Omental fat pad (tissue), 4 donors: ENCODE results near the gene MDH1B. TPM values are rescaled to one million over a fixed set of nuclear protein-coding genes. Genes with fewer than 3 reads are reported as not detected.

Source experiments
- ATAC-seq: fragments of 150-250 bp; one replicate; pipeline ENCODE4 v1.9.1; 2016; ENCODE audit warnings: mild to moderate bottlenecking, moderate library complexity; ENCODE audit not compliant: low FRiP score
- DNase-seq: peaks from one replicate; pipeline ENCODE4 v3.0.0-alpha.2; 2019; ENCODE audit warnings: low spot score
- total RNA-seq, 4 donors: library from RNA; depleted of rRNA; stranded (reverse); fragments of >200 nt; gene quantifications; one replicate each; pipeline ENCODE4 v1.1.0, GENCODE V29; 2016
- TF ChIP-seq, protein P1 (sequence below), 3 donors: fragments of 450-650 bp; IDR thresholded peaks; one replicate each; pipeline ENCODE4 v1.5.1; 2016 to 2017; ENCODE audit warnings: antibody characterized with exemption in 3 of 3, mild to moderate bottlenecking in 3 of 3, moderate library complexity in 2 of 3

The MDH1B gene
- total RNA-seq, 4 donors from 2014 or later = 0.63 to 3.3 (median 1.2) TPM; not detected in 1

DNA sequence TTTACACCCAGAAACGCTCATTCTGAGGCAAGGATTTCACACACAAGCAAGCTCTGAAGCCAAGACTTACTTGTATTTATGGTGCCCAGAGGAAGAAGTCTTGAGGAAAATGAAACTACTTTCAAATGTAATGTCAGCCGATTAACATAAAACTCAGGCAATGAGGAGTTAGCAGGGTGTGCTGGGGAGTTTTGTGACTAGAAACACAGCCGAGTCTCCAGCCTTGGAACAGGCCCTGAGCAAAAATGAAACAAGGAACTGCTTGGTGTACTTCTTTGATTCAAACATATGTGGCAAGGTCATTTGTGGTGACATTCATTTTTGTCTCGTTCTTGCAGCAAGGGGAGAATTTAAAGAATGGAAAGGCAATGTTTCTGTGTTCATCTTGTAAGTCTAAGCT, 51.4 kb downstream of the MDH1B start:
- TF ChIP-seq, protein P1, sequence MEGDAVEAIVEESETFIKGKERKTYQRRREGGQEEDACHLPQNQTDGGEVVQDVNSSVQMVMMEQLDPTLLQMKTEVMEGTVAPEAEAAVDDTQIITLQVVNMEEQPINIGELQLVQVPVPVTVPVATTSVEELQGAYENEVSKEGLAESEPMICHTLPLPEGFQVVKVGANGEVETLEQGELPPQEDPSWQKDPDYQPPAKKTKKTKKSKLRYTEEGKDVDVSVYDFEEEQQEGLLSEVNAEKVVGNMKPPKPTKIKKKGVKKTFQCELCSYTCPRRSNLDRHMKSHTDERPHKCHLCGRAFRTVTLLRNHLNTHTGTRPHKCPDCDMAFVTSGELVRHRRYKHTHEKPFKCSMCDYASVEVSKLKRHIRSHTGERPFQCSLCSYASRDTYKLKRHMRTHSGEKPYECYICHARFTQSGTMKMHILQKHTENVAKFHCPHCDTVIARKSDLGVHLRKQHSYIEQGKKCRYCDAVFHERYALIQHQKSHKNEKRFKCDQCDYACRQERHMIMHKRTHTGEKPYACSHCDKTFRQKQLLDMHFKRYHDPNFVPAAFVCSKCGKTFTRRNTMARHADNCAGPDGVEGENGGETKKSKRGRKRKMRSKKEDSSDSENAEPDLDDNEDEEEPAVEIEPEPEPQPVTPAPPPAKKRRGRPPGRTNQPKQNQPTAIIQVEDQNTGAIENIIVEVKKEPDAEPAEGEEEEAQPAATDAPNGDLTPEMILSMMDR (IDR thresholded peaks at IDR 0.05) = no peak
- ATAC-seq (no peak), DNase-seq (no peak)

DNA sequence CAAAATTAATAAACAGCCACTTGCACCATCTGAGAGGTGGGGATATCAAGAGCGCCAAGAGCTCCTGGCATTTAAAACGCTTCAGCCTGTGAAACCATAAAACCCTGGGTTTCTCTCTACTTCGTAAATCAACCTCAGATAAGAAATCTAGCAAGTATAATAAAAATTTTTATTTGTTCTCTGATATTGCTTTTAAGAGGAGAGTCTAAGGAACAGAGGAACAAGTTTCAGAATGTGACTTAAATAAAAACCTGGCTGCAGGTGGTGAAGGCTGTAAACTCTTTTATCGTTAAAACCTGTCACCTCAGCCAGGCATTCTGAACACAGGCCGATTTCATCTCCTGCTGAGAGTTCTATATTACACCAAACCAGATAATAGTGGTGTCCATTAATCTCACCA, 56.8 kb downstream of the MDH1B start:
- ATAC-seq (no peak), DNase-seq (no peak)
- TF ChIP-seq, protein P1 (IDR thresholded peaks at IDR 0.05) = no peak

DNA sequence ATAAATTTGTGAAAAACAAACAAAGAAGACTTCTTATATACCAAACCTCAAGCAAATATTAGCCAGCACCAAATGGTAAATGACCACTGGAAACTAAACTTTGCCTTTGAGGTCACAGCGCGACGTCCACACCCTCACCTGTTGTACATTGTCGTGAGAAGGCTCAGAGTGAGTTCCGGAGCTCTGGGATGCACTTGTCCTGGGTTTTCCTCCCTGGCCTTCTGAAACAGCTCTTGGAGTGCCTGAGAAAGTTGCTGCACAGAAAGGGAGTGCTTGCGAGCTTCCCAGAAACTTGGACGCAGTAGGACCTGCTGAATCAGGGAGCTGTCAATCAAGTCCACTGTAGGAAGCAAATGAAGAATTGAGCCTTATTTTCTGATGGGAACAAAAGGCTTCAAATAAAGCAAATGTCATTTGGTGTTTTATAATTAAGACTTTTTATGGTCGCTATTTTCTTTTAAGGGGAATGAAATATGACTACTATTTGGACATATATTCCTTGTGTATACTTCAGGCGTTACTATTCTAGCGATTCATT, 57.9 kb downstream of the MDH1B start:
- DNase-seq (no peak), ATAC-seq (no peak)
- TF ChIP-seq, protein P1 (IDR thresholded peaks at IDR 0.05) = no peak

DNA sequence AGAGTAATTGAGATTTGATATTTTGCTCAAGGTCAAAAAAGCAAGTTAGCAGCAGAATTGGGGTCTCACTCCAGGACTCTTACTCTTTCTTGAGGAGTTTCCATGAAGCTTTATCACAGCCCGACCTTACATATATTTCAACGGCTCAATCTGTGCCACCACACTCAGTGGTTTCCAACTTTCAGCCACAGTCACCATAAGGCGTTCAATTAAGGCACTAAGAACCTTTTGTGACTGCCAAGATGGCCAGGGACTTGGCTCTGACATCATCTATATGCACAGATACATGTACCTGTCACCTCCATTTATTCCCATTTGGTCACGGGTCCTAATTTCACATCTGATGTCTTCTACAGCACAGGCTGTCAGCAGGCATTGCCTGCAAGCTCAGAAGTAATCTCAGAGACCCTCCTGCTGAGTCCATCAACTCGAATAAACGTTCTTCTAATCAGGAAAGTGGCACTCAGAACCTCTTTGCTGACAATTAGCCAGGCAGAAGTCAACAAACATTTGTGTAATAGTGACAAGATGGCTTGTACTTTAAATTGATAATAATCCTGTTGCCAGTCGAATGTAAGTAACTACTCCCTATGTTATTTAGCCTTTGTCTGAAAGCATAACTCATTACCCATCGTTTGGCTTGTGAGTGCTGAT, 63.0 kb downstream of the MDH1B start:
- no peak for ATAC-seq
- DNase-seq = no peak
- TF ChIP-seq, protein P1 (IDR thresholded peaks at IDR 0.05) = no peak

DNA sequence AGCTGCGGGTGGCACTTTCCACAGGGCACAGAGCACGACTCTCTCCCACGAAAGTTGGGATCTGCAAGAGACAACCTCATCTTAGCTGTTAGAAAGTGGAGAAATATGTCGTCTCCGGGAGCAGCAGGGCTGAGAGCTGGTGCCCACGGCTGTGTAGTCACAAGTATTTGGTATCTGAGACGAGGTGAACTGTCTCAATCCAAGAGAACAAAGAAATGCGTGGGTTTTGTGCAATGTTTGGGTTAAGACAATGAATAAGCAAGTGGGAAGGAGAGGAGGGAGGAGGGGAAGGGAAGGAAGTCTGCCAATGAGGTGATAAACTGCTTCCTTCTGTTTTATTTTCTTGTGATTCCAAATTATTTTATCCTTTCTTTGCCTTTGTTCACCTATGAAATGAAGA, 65.0 kb downstream of the MDH1B start:
- ATAC-seq = no peak

DNA sequence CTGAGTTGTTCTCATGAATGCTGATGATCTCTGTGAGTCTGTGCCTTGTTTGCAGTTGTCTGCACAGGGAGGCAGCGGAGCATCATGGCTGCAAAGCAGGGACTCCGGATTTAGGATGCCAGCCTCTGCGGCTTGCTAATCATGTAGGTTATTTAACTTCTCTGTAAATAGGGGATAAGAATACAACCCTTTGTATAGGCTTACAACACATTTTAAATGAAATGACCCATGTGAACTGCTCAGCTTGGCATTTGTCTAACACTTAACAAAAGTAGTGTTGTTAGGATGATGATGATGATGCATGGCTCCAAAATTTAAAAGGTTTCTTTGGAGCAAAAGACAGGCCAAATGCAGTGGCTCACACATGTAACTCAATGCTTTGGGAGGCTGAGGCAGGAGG, 66.3 kb downstream of the MDH1B start:
- ATAC-seq = no peak
- TF ChIP-seq, protein P1 (IDR thresholded peaks at IDR 0.05) = no peak
- DNase-seq = no peak

More for the DNA sequence above, 65.0 kb downstream of the MDH1B start:
- TF ChIP-seq, protein P1 (IDR thresholded peaks at IDR 0.05) = no peak
- no peak for DNase-seq

DNA sequence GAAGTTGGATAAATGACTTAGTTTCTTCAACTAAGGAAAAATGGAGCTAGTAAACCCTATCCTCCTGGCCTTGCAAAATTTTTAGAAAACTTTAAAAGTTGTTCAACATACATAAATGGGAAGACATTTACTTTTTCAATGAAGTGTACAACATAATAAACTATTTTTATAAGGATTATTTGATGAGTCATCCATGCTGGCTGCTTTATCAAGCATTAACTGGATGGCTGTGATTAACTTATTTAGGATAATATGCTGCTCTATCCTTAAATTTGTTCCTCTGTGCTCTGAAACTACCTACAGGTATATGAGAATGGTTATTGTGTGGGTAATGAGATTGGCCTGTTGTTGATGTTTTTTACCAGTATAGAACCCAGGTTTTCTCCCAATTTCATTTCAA, 68.2 kb downstream of the MDH1B start:
- TF ChIP-seq, protein P1 (IDR thresholded peaks at IDR 0.05) = no peak
- ATAC-seq = no peak
- no peak for DNase-seq
